Testis (tissue), 3 donors: ENCODE results near the gene GRIK4. TPM values are rescaled to one million over a fixed set of nuclear protein-coding genes. Genes with fewer than 3 reads are reported as not detected.

Source experiments
- DNase-seq: peaks from one replicate; pipeline ENCODE4 v3.0.0-alpha.2; 2019
- H3K27ac ChIP-seq, 2 donors: fragments of 200-600 bp; sonication (generic); one replicate each; pipeline ENCODE4 v1.5.1; 2019
- H3K27me3 ChIP-seq: fragments of 200-600 bp; sonication (generic); one replicate; pipeline ENCODE4 v1.5.1; 2019
- H3K36me3 ChIP-seq: fragments of 200-600 bp; sonication (generic); one replicate; pipeline ENCODE4 v1.5.1; 2017; ENCODE audit warnings: low read depth; ENCODE audit errors: missing control alignments
- H3K4me1 ChIP-seq: fragments of 200-600 bp; sonication (generic); one replicate; pipeline ENCODE4 v1.5.1; 2019
- H3K4me3 ChIP-seq, 2 donors: fragments of 200-600 bp; sonication (generic); one replicate each; pipeline ENCODE4 v1.5.1; 2017 to 2019
- H3K9me3 ChIP-seq: fragments of 200-600 bp; sonication (generic); one replicate; pipeline ENCODE4 v1.5.1; 2017
- POLR2A ChIP-seq: fragments of 450-650 bp; IDR thresholded peaks from one replicate; pipeline ENCODE4 v1.6.1; 2017; ENCODE audit warnings: antibody characterized with exemption, mild to moderate bottlenecking, moderate library complexity
- WGBS, 2 donors: methylation state at CpG; one replicate each; pipeline ENCODE4 v1.1.5; 2018; 5-methylcytosine and 5-hydroxymethylcytosine counted together
- intact Hi-C: fragments of 100-400 bp; cut with DNase I; formaldehyde crosslinking; loops from one replicate; pipeline ENCODE4 v1.15.1; 2023; ENCODE audit warnings: low total_unique reads
- polyA plus RNA-seq: library from polyadenylated mRNA; stranded (reverse); fragments of 350-450 nt; fragmentation: Illumina TruSeq; extraction: RNeasy Lipid Tissue Mini Kit (QIAGEN cat#74804); gene quantifications from one replicate; pipeline ENCODE4 v1.2.3, GENCODE V29; 2014; ENCODE audit warnings: low read depth, low replicate concordance; ENCODE audit not compliant: insufficient read depth
- total RNA-seq, 2 donors: library from RNA; depleted of rRNA; stranded (reverse); fragments of >200 nt; gene quantifications; one replicate each; pipeline ENCODE4 v1.2.3, GENCODE V29; 2016
- TF ChIP-seq, protein P1 (sequence below), 3 experiments: fragments of 450-650 bp in 2 of 3; fragments of 200-600 bp in 1 of 3; sonication (generic) in 1 of 3; IDR thresholded peaks; one replicate each; pipeline ENCODE4 v1.5.1; 2016 to 2019; ENCODE audit warnings: antibody characterized with exemption in 3 of 3, mild to moderate bottlenecking in 2 of 3, moderate library complexity in 1 of 3

The GRIK4 gene
- total and polyA plus RNA-seq, 3 donors from 2014 or later = 2.6 to 3.0 (median 2.6) TPM

- no peak overlapping the region for H3K4me3 ChIP-seq
- no peak overlapping the region for H3K27ac ChIP-seq
- WGBS, 2 donors = 77 to 81% methylated on average over 12 of the region's 12 CpGs
- intact Hi-C loops = no loop called here
- TF ChIP-seq, protein P1, sequence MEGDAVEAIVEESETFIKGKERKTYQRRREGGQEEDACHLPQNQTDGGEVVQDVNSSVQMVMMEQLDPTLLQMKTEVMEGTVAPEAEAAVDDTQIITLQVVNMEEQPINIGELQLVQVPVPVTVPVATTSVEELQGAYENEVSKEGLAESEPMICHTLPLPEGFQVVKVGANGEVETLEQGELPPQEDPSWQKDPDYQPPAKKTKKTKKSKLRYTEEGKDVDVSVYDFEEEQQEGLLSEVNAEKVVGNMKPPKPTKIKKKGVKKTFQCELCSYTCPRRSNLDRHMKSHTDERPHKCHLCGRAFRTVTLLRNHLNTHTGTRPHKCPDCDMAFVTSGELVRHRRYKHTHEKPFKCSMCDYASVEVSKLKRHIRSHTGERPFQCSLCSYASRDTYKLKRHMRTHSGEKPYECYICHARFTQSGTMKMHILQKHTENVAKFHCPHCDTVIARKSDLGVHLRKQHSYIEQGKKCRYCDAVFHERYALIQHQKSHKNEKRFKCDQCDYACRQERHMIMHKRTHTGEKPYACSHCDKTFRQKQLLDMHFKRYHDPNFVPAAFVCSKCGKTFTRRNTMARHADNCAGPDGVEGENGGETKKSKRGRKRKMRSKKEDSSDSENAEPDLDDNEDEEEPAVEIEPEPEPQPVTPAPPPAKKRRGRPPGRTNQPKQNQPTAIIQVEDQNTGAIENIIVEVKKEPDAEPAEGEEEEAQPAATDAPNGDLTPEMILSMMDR (IDR thresholded peaks at IDR 0.05) = no peak
- TF ChIP-seq POLR2A = no peak
- no peaks in the 10 kb centered on the region for H3K36me3 ChIP-seq
- H3K9me3 ChIP-seq = no peaks in the 10 kb centered on the region
- DNase-seq = no peak
- H3K4me1 ChIP-seq = no peaks in the 10 kb centered on the region
- H3K27me3 ChIP-seq = no peaks in the 10 kb centered on the region
Observed at GRCh38 chr11:120894202-120894985, 382.8 kb downstream of the GRIK4 start.

GRCh38 chr11:120896687-120897086, 385.1 kb downstream of the GRIK4 start:
- Histone ChIP-seq H3K36me3 (no peaks in the 10 kb centered on the region), H3K4me3 (no peak overlapping the region), H3K4me1 (no peaks in the 10 kb centered on the region), H3K27ac (no peak overlapping the region), H3K9me3 (no peaks in the 10 kb centered on the region), H3K27me3 (no peaks in the 10 kb centered on the region)
- WGBS, 2 donors = 96% methylated on average over 7 of the region's 7 CpGs
- DNase-seq = no peak
- TF ChIP-seq, protein P1 (IDR thresholded peaks at IDR 0.05) = no peak
- no peak for TF ChIP-seq POLR2A
- intact Hi-C loops = no loop called here

- Histone ChIP-seq H3K27me3 (no peaks in the 10 kb centered on the region), H3K4me3 (no peak overlapping the region), H3K27ac (no peak overlapping the region), H3K4me1 (no peaks in the 10 kb centered on the region), H3K36me3 (no peaks in the 10 kb centered on the region), H3K9me3 (no peaks in the 10 kb centered on the region)
- no peak for TF ChIP-seq POLR2A
- TF ChIP-seq, protein P1 (IDR thresholded peaks at IDR 0.05) = no peak
- 87% methylated on average over 6 of the region's 6 CpGs for WGBS, 2 donors
- DNase-seq = no peak
- intact Hi-C loops = no loop called here
Observed at GRCh38 chr11:120898568-120898967, 387.0 kb downstream of the GRIK4 start.

GRCh38 chr11:120899720-120900119, 388.2 kb downstream of the GRIK4 start:
- H3K4me1 ChIP-seq = no peaks in the 10 kb centered on the region
- H3K9me3 ChIP-seq = no peaks in the 10 kb centered on the region
- H3K27me3 ChIP-seq = no peaks in the 10 kb centered on the region
- WGBS, 2 donors = 71% methylated on average over 3 of the region's 3 CpGs
- no peaks in the 10 kb centered on the region for H3K36me3 ChIP-seq
- no peak overlapping the region for H3K27ac ChIP-seq
- intact Hi-C loops = no loop called here
- DNase-seq = no peak
- H3K4me3 ChIP-seq = no peak overlapping the region
- TF ChIP-seq, protein P1 (IDR thresholded peaks at IDR 0.05) = no peak
- no peak for TF ChIP-seq POLR2A

- H3K9me3 ChIP-seq = no peaks in the 10 kb centered on the region
- WGBS, 2 donors = 60 to 62% methylated on average over 9 of the region's 9 CpGs
- H3K4me1 ChIP-seq = no peaks in the 10 kb centered on the region
- H3K27ac ChIP-seq = no peak overlapping the region
- TF ChIP-seq, protein P1 (IDR thresholded peaks at IDR 0.05) = no peak
- no peak for TF ChIP-seq POLR2A
- H3K27me3 ChIP-seq = no peaks in the 10 kb centered on the region
- no peak overlapping the region for H3K4me3 ChIP-seq
- intact Hi-C loops = no loop called here
- no peaks in the 10 kb centered on the region for H3K36me3 ChIP-seq
- DNase-seq = no peak
Observed at GRCh38 chr11:120900643-120901042, 389.1 kb downstream of the GRIK4 start.
